Mucosa of rectum (tissue), 2 donors: ENCODE measurements around the gene CRNN.
A peak's percentile ranks its signal among the peaks of the same experiment; 100 is the strongest.

Source experiments
- H3K27ac ChIP-seq, 2 donors: one replicate each; pipeline ENCODE4 v1.7.0; 2013; ENCODE audit warnings: inconsistent platforms in 2 of 2, low read depth in 2 of 2, low read length in 2 of 2
- H3K27me3 ChIP-seq, 2 donors: one replicate each; pipeline ENCODE4 v1.7.0; 2013; ENCODE audit warnings: low read length in 2 of 2; ENCODE audit not compliant: control insufficient read depth in 2 of 2, insufficient read depth in 2 of 2
- H3K36me3 ChIP-seq, 2 donors: one replicate each; pipeline ENCODE4 v1.7.0; 2013; ENCODE audit warnings: low read length in 2 of 2; ENCODE audit not compliant: control insufficient read depth in 2 of 2, insufficient read depth in 2 of 2
- H3K4me1 ChIP-seq, 2 donors: one replicate each; pipeline ENCODE4 v1.7.0; 2013; ENCODE audit warnings: low read length in 2 of 2, mild to moderate bottlenecking in 1 of 2; ENCODE audit not compliant: control insufficient read depth in 2 of 2, insufficient read depth in 2 of 2
- H3K4me3 ChIP-seq, 2 donors: one replicate each; pipeline ENCODE4 v1.7.0; 2013; ENCODE audit warnings: low read length in 2 of 2
- H3K9ac ChIP-seq, 2 donors: one replicate each; pipeline ENCODE4 v1.7.0; 2013; ENCODE audit warnings: low read length in 2 of 2, low read depth in 1 of 2, mild to moderate bottlenecking in 1 of 2
- H3K9me3 ChIP-seq, 2 donors: one replicate each; pipeline ENCODE4 v1.7.0; 2013; ENCODE audit warnings: low read length in 2 of 2; ENCODE audit not compliant: control insufficient read depth in 2 of 2
- donor health status: healthy.
- donor health status: Normal muscosa, but diverticular disease.

Gene CRNN

DNA sequence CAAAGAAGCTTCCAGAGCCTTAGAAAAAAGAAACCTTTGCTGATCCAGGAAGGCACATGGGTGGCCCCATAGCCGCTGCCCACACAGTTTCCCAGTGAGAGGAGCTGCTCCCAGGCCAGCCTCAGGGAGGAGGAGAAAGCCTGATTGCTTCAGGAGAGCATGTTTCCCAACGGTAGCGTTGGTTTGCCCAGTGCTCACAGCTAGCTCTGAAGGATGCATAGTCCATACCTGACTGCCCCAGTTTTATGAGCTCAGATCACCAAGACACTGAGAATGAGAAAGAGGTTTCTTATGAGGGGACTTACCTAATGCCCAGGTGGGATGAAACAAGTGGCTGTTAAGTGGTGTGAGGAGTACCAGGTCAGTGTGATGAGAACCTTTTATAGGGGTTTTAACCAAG is at the start of gene CRNN:
CRNN (minus strand) TSS at position 355 of the 400 bp plus-strand sequence. CDS start 2,030 bp downstream, outside the sequence.
- no peaks in the 10 kb centered on the region for H3K36me3 ChIP-seq
- H3K27me3 ChIP-seq, result no peaks in the 10 kb centered on the region
- no peaks in the 10 kb centered on the region for H3K9me3 ChIP-seq
- no peak within 1 kb of the TSS for H3K27ac ChIP-seq
- H3K4me3 ChIP-seq, result no peak within 1 kb of the TSS
- H3K9ac ChIP-seq, result no peak within 1 kb of the TSS
- H3K4me1 ChIP-seq, result no peaks in the 10 kb centered on the region

DNA sequence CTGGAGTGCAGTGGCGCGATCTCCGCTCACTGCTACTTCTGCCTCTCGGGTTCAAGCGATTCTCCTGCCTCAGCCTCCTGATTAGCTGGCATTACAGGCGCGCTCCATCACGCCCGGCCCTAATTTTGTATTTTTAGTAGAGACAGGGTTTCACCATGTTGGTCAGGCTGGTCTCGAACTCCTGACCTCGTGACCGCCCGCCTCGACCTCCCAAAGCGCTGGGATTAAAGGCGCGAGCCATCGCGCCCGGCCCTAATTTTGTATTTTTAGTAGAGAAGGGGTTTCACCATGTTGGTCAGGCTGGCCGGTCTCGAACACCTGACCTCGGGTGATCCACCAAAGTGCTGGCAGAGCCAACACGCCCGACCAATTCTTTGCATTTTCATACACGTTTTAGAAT is 48.6 kb upstream of the CRNN start:
- H3K36me3 ChIP-seq, result no peaks in the 10 kb centered on the region
- no peak overlapping the region for H3K4me3 ChIP-seq
- no peaks in the 10 kb centered on the region for H3K4me1 ChIP-seq
- H3K9ac ChIP-seq, result no peak overlapping the region
- no peaks in the 10 kb centered on the region for H3K27me3 ChIP-seq
- H3K27ac ChIP-seq, result no peak overlapping the region
- H3K9me3 ChIP-seq, result no peaks in the 10 kb centered on the region

DNA sequence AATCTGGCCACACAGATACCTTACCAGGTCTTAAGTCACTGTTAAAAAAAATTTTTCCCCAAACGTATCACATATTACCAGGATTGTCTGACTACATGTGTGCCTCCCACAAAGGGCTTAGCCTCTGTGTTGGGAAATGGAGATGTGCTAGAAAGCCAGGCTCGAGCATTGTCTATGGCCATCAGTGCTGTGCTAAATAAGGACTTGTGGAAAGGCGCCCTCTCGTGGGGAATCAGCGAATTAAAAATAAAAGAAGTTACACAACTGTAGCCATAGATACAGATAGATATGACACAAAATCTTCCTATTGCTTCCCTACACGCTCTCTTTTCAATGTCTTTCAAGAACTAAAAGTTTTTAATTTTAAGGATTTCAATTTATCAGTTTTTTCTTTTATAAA is 47.5 kb upstream of the CRNN start:
- Histone ChIP-seq H3K27me3 (no peaks in the 10 kb centered on the region), H3K4me3 (no peak overlapping the region), H3K36me3 (no peaks in the 10 kb centered on the region), H3K27ac (no peak overlapping the region), H3K9me3 (no peaks in the 10 kb centered on the region), H3K9ac (no peak overlapping the region), H3K4me1 (no peaks in the 10 kb centered on the region)

DNA sequence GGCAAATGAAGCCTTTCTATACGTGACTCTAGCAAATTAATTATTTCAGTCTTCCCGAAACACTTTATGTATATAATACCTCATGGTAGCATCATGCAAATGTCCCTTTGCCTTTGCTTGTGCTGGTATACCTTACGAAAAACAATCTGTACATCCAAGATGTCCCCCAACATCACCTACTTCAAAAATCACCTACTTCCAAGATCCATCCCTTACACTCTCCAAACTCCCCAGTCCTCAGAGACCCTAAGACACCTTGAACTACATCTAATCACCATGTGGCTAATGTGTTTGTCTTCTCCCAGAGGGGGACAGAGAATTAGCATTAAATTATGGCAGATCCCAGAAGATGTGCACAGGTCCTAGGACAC is 46.5 kb upstream of the CRNN start:
- H3K27ac ChIP-seq, result no peak overlapping the region
- H3K36me3 ChIP-seq, result no peaks in the 10 kb centered on the region
- no peak overlapping the region for H3K9ac ChIP-seq
- no peaks in the 10 kb centered on the region for H3K4me1 ChIP-seq
- no peaks in the 10 kb centered on the region for H3K27me3 ChIP-seq
- no peak overlapping the region for H3K4me3 ChIP-seq
- no peaks in the 10 kb centered on the region for H3K9me3 ChIP-seq

DNA sequence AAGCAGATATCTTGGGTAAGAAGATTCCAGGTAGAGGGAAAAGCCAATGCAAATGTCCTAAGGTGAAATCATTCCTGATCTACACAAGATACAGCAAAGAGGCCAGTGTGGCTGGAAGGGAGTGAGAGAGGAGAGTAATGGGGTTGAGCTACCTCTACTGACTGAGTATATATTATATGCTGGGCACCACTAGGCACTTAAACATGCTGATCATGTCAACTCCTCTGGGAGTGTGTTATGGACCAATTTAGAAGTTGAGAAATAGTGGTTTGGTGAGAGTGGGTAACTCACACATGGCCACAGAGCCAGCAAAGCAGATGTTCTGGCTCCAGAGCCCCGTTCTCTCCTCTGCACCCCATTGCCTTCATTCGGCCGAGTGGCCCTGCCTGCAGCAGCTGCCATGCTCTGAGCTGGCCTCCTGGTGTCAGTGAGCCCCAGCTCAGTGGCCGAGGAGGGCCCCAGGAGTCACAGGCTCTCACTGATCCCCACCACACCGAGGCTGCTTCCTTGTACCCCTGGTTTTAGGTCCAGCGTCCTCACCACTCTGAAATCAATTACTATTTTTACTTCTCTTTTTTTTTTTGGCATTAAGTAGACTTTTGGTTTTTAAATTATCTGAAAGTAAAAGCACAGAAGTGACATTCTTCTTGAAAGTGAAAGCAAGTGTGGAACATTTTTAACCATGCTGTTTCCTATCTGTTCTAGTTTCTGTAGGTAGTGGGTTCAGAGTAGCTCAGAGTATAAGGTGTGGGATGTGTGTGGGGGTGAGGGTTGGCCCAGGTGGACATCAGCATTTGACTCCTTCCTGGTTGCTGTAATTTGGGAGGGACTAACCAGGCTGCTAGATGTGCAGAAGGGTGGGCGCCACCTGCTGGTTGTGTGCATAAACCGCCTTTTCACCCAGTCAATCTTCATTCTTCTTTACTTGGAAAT is 45.8 kb upstream of the CRNN start:
- peak overlapping the region in 1 of 2 donors; percentile 32 for H3K27ac ChIP-seq
- no peak overlapping the region for H3K4me3 ChIP-seq
- no peaks in the 10 kb centered on the region for H3K36me3 ChIP-seq
- no peaks in the 10 kb centered on the region for H3K4me1 ChIP-seq
- no peaks in the 10 kb centered on the region for H3K27me3 ChIP-seq
- peak overlapping the region in 1 of 2 donors; percentile 0 for H3K9ac ChIP-seq
- no peaks in the 10 kb centered on the region for H3K9me3 ChIP-seq

DNA sequence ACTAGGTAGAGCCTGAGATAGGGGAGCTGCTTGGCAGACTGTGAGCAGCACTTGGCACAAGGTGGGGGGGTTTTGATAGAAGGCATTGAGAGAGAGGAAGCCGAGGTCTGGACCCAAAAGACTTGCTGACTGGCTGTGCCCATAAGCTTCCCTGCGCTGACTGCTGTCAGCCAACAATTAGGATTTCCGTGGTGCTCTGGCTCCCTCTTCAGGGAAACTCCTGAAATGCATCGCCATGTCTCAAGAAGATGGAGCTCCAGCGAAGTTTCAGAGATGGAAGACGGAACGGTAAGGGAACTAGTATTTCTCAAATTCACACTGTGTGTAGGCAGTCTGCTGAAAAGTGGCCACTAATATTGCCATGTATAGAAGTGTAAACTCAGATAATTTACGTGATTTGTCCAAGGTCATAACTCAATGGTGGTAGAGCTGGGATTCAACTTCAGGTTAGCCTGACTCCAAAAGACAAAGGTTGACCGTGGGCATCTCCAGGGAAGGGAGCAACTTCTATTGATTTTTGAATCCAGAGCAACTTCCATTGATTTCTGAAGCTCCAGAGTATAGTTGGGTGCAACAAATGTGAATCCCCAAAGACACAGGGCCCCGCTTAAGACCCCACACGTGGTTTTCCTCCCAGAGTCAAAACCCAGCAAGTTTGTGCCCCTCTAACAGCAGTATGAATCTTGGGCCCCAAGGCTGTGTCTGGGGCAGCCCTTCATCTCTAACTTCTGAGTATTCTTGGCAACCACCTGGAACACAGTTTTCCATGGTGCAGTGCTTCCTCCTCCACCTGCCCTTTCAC is 44.5 kb upstream of the CRNN start:
- H3K4me3 ChIP-seq, result no peak overlapping the region
- no peaks in the 10 kb centered on the region for H3K4me1 ChIP-seq
- H3K27ac ChIP-seq, result no peak overlapping the region
- H3K27me3 ChIP-seq, result no peaks in the 10 kb centered on the region
- no peaks in the 10 kb centered on the region for H3K9me3 ChIP-seq
- H3K36me3 ChIP-seq, result no peaks in the 10 kb centered on the region
- no peak overlapping the region for H3K9ac ChIP-seq

DNA sequence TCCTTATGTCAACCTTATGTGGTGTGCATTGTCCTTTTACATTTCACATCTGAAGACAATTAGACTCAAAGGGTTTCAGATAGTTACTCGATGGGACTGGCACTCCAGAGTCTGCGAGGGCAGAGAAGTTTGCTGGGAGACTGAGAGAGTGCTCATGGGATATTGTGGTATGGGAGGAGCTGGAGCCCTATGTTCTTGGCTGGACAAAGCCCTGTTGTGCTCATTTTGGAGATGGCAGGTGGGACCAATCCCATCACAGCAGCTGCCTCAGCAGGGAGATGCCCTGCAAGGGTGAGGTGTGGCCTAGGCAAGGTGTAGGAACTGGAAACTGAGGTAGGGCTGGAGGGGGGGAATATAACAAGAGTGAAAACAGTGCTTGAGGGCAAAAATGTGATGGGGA is 43.5 kb upstream of the CRNN start:
- Histone ChIP-seq H3K4me1 (no peaks in the 10 kb centered on the region), H3K9me3 (no peaks in the 10 kb centered on the region), H3K36me3 (no peaks in the 10 kb centered on the region), H3K27ac (no peak overlapping the region), H3K9ac (no peak overlapping the region), H3K27me3 (no peaks in the 10 kb centered on the region), H3K4me3 (no peak overlapping the region)

DNA sequence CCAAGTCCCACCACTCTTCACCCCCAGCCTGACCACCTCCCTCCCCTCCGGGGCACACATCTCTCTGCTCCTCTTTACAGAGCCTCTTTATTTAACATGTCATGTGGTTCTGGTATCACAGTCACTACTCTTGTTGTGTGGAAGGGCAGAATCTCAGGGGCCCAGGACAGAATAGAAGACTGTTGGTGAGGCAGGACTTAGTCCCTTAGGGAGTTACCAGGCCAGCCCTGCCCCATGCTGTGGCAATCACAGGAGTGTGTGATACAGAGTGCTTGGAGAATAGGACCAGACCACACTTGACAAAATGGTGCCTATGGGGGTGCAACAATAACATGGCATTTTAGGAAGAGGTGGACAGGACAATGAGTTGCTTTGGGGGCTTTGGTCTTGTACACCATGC is 43.0 kb upstream of the CRNN start:
- H3K27me3 ChIP-seq, result no peaks in the 10 kb centered on the region
- H3K4me1 ChIP-seq, result no peaks in the 10 kb centered on the region
- H3K36me3 ChIP-seq, result no peaks in the 10 kb centered on the region
- H3K9me3 ChIP-seq, result no peaks in the 10 kb centered on the region
- no peak overlapping the region for H3K4me3 ChIP-seq
- no peak overlapping the region for H3K27ac ChIP-seq
- no peak overlapping the region for H3K9ac ChIP-seq

DNA sequence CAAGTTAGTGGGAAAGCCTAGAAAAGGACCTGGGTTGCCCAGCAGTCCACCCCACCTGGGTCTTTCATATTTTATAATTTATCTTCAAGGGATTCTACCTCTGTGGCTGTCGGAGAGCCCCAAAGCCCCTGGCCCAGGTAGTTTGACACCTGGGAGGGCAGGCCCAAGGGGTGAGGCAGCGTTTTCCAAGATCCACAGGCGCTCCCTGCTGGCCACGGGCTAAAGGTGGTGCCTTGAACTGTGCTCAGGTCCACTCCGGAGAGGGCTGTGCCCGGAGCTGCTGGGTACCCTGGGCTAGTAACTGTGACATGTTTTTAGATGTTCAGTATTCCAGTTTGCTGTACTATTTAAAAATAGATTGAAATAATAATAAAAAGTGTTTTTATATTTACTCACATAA is 37.2 kb upstream of the CRNN start:
- Histone ChIP-seq H3K27me3 (peaks cover 3% of the 10 kb centered on the region in 2 donors), H3K36me3 (no peaks in the 10 kb centered on the region), H3K9me3 (no peaks in the 10 kb centered on the region), H3K9ac (no peak overlapping the region), H3K4me3 (no peak overlapping the region), H3K4me1 (no peaks in the 10 kb centered on the region), H3K27ac (no peak overlapping the region)

DNA sequence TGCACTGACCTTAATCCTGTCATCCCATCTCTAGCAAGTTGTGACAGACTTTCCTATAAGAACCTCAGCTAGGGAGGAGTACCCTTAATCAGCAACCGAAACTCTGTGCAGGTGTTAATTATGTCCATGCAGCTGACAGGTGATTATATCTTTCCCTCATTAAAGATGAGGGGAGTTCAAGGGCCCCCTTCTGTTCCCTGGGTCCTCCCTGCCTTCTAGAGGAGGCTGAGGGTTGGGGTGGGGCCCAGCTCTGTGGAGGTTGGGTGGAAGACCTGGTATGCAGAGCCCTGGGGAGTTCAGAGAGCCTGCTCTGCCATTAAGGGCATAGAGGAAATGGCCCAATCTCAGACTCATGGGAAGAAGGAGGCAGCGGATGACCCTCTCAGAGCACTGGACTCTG is 35.6 kb upstream of the CRNN start:
- H3K4me1 ChIP-seq, result no peaks in the 10 kb centered on the region
- no peak overlapping the region for H3K4me3 ChIP-seq
- H3K9ac ChIP-seq, result no peak overlapping the region

More for the DNA sequence above, 35.6 kb upstream of the CRNN start:
- no peaks in the 10 kb centered on the region for H3K36me3 ChIP-seq
- no peak overlapping the region for H3K27ac ChIP-seq
- H3K27me3 ChIP-seq, result peaks cover 3% of the 10 kb centered on the region in 2 donors
- no peaks in the 10 kb centered on the region for H3K9me3 ChIP-seq
